OCI-LY3 (cell line): ENCODE measurements around the gene TAMM41.
"Not testable (repeated sequence)": the region's sequence is repeated elsewhere in the genome, so short reads cannot be mapped to it uniquely, and the experiment has no call there.

Experiments
- H2AFZ ChIP-seq: fragments of 200-600, 300-600 bp; shearing (Covaris generic); 2 replicates; pipeline ENCODE4 v1.6.0; 2014; ENCODE audit warnings: antibody characterized with exemption, low read depth, low read length
- H3K27ac ChIP-seq: fragments of 200-600, 300-600 bp; sonication (generic); 2 replicates; pipeline ENCODE4 v1.5.1; 2014; ENCODE audit warnings: mild to moderate bottlenecking, low read length, moderate library complexity, mixed read lengths
- H3K27me3 ChIP-seq: fragments of 200-600, 300-600 bp; sonication (generic); 2 replicates; pipeline ENCODE4 v1.6.1; 2014; ENCODE audit warnings: low read depth, low read length, mixed read lengths
- H3K36me3 ChIP-seq: fragments of 200-600, 300-600 bp; sonication (generic); replicated peaks from 2 replicates; pipeline ENCODE3; 2014; ENCODE audit warnings: low read depth, low read length, mixed read lengths
- H3K4me1 ChIP-seq: fragments of 300-600, 200-600 bp; sonication (generic); 2 replicates; pipeline ENCODE4 v1.6.1; 2014; ENCODE audit warnings: low read length, mixed read lengths
- H3K4me2 ChIP-seq: fragments of 200-600, 300-600 bp; sonication (generic); 2 replicates; pipeline ENCODE4 v1.6.1; 2014; ENCODE audit warnings: low read length, mixed read lengths
- H3K4me3 ChIP-seq: fragments of 300-600, 200-600 bp; sonication (generic); 2 replicates; pipeline ENCODE4 v1.5.1; 2014; ENCODE audit warnings: antibody characterized with exemption, mild to moderate bottlenecking, low read length, moderate library complexity
- H3K79me2 ChIP-seq: fragments of 300-600, 200-600 bp; shearing (Covaris generic); 2 replicates; pipeline ENCODE4 v1.6.1; 2014; ENCODE audit warnings: mild to moderate bottlenecking, low read length, mixed read lengths
- H3K9ac ChIP-seq: fragments of 300-600, 200-600 bp; shearing (Covaris generic); 2 replicates; pipeline ENCODE4 v1.6.0; 2014; ENCODE audit warnings: mild to moderate bottlenecking, low read length, moderate library complexity
- H3K9me3 ChIP-seq: fragments of 200-600, 300-600 bp; shearing (Covaris generic); 2 replicates; pipeline ENCODE4 v1.6.1; 2014; ENCODE audit warnings: low read length, mixed read lengths; ENCODE audit not compliant: insufficient read depth
- H4K20me1 ChIP-seq: fragments of 200-600, 300-600 bp; sonication (generic); 2 replicates; pipeline ENCODE4 v1.6.1; 2016; ENCODE audit warnings: low read length, mixed read lengths; ENCODE audit not compliant: insufficient read depth
- CTCF ChIP-seq: fragments of 200-600, 300-600 bp; sonication (generic); IDR thresholded peaks from 2 replicates; pipeline ENCODE4 v1.5.1; 2014; ENCODE audit warnings: antibody characterized with exemption, low read length, low read depth
- EZH2phosphoT487 ChIP-seq: fragments of 200-600 bp; shearing (Covaris generic); IDR thresholded peaks from 2 replicates; pipeline ENCODE4 v1.6.1; 2018; ENCODE audit warnings: antibody characterized with exemption, mixed run types, low read depth

Gene TAMM41

GRCh38 chr3:11778248-11778647 is 68.4 kb downstream of the TAMM41 start:
- H3K27ac ChIP-seq: no peak overlapping the region
- H3K79me2 ChIP-seq: no peaks in the 10 kb centered on the region
- no peak overlapping the region for H3K9ac ChIP-seq
- no peaks in the 10 kb centered on the region for H3K9me3 ChIP-seq
- H3K4me2 ChIP-seq: no peak overlapping the region
- TF ChIP-seq EZH2phosphoT487 (no peak), CTCF (no peak)
- H3K4me3 ChIP-seq: no peak overlapping the region
- no peaks in the 10 kb centered on the region for H3K4me1 ChIP-seq
- no peaks in the 10 kb centered on the region for H3K27me3 ChIP-seq
- no peaks in the 10 kb centered on the region for H4K20me1 ChIP-seq
- no peak overlapping the region for H2AFZ ChIP-seq
- H3K36me3 ChIP-seq: no peaks in the 10 kb centered on the region

GRCh38 chr3:11776346-11776745 is 70.3 kb downstream of the TAMM41 start:
- Histone ChIP-seq H3K27me3 (no peaks in the 10 kb centered on the region), H3K79me2 (no peaks in the 10 kb centered on the region), H3K9ac (no peak overlapping the region), H3K9me3 (no peaks in the 10 kb centered on the region), H3K4me2 (no peak overlapping the region), H2AFZ (no peak overlapping the region), H4K20me1 (no peaks in the 10 kb centered on the region), H3K4me3 (no peak overlapping the region), H3K27ac (no peak overlapping the region), H3K4me1 (no peaks in the 10 kb centered on the region), H3K36me3 (no peaks in the 10 kb centered on the region)
- no peak for TF ChIP-seq EZH2phosphoT487
- TF ChIP-seq CTCF: no peak

- Histone ChIP-seq H3K4me3 (no peak overlapping the region), H3K79me2 (no peaks in the 10 kb centered on the region), H3K36me3 (no peaks in the 10 kb centered on the region), H2AFZ (no peak overlapping the region), H3K4me2 (no peak overlapping the region), H4K20me1 (no peaks in the 10 kb centered on the region), H3K9me3 (no peaks in the 10 kb centered on the region), H3K27me3 (no peaks in the 10 kb centered on the region), H3K4me1 (peaks cover 5% of the 10 kb centered on the region; the same call in 1 of the 2 replicates), H3K27ac (no peak overlapping the region), H3K9ac (no peak overlapping the region)
- TF ChIP-seq CTCF (no peak), EZH2phosphoT487 (no peak)
Observed at GRCh38 chr3:11775493-11775892, 71.2 kb downstream of the TAMM41 start.

- TF ChIP-seq CTCF (no peak; the same call in 1 of the 2 replicates), EZH2phosphoT487 (no peak)
- no peaks in the 10 kb centered on the region for H3K9me3 ChIP-seq
- H3K4me3 ChIP-seq: no peak overlapping the region
- no peak overlapping the region for H3K4me2 ChIP-seq
- peaks cover 12% of the 10 kb centered on the region for H3K4me1 ChIP-seq
- no peaks in the 10 kb centered on the region for H3K36me3 ChIP-seq
- H2AFZ ChIP-seq: no peak overlapping the region
- no peaks in the 10 kb centered on the region for H3K79me2 ChIP-seq
- no peak overlapping the region for H3K27ac ChIP-seq
- no peak overlapping the region for H3K9ac ChIP-seq
- H3K27me3 ChIP-seq: no peaks in the 10 kb centered on the region
- H4K20me1 ChIP-seq: no peaks in the 10 kb centered on the region
Observed at GRCh38 chr3:11774296-11774877, 72.3 kb downstream of the TAMM41 start.

- H3K9ac ChIP-seq, H3K9me3 ChIP-seq, H3K36me3 ChIP-seq, H2AFZ ChIP-seq, H3K79me2 ChIP-seq, H3K27me3 ChIP-seq, H3K27ac ChIP-seq, H4K20me1 ChIP-seq, H3K4me2 ChIP-seq, H3K4me3 ChIP-seq: not testable (repeated sequence)
- peaks cover 12% of the 10 kb centered on the region for H3K4me1 ChIP-seq
Observed at GRCh38 chr3:11771931-11772330, 74.8 kb downstream of the TAMM41 start.
